GM23338 (cell line): ENCODE data around the gene B3GAT2. TPM values are rescaled to one million over a fixed set of nuclear protein-coding genes. Genes with fewer than 3 reads are reported as not detected.

Experiments used
- ATAC-seq: fragments of 200-7000 bp; cut with Tn5 transposase; 3 replicates; pipeline ENCODE4 v1.9.1; 2020
- DNase-seq: peaks from one replicate; pipeline ENCODE4 v3.0.0-alpha.2; 2015; ENCODE audit warnings: low spot score
- H2AFZ ChIP-seq: fragments of 200-600 bp; sonication (generic); 2 replicates; pipeline ENCODE4 v1.8.0; 2016; ENCODE audit warnings: antibody characterized with exemption, mild to moderate bottlenecking, moderate library complexity
- H3F3A ChIP-seq: fragments of 200-600 bp; sonication (generic); replicated peaks from 2 replicates; pipeline ENCODE4 v1.8.0; 2017; ENCODE audit warnings: antibody characterized with exemption, mixed run types, low read depth
- H3K27ac ChIP-seq: fragments of 200-600 bp; sonication (generic); 2 replicates; pipeline ENCODE4 v1.6.1; 2016; ENCODE audit warnings: low read depth
- H3K27me3 ChIP-seq: fragments of 200-600 bp; sonication (generic); 2 replicates; pipeline ENCODE4 v1.8.0; 2016; ENCODE audit warnings: mild to moderate bottlenecking, mixed run types, moderate library complexity; ENCODE audit not compliant: insufficient read depth
- H3K36me3 ChIP-seq: fragments of 200-600 bp; sonication (generic); 2 replicates; pipeline ENCODE4 v1.8.0; 2016; ENCODE audit warnings: mild to moderate bottlenecking; ENCODE audit not compliant: insufficient read depth
- H3K4me1 ChIP-seq: fragments of 200-600 bp; sonication (generic); 2 replicates; pipeline ENCODE4 v1.8.0; 2016; ENCODE audit warnings: mild to moderate bottlenecking, moderate library complexity; ENCODE audit not compliant: insufficient read depth
- H3K4me2 ChIP-seq: fragments of 200-600 bp; sonication (generic); 2 replicates; pipeline ENCODE4 v1.7.1; 2017; ENCODE audit warnings: mixed run types
- H3K4me3 ChIP-seq: fragments of 200-600 bp; sonication (generic); 2 replicates; pipeline ENCODE4 v1.6.1; 2016; ENCODE audit warnings: mixed run types
- H3K79me2 ChIP-seq: fragments of 200-600 bp; sonication (generic); replicated peaks from 2 replicates; pipeline ENCODE4 v1.8.0; 2017; ENCODE audit warnings: mild to moderate bottlenecking; ENCODE audit not compliant: insufficient read depth
- H3K9me2 ChIP-seq: fragments of 200-600 bp; sonication (generic); 2 replicates; pipeline ENCODE4 v1.8.0; 2017; ENCODE audit not compliant: insufficient read depth
- H4K20me1 ChIP-seq: fragments of 200-600 bp; sonication (generic); replicated peaks from 2 replicates; pipeline ENCODE4 v1.8.0; 2017; ENCODE audit warnings: mild to moderate bottlenecking; ENCODE audit not compliant: insufficient read depth
- H3K27ac Mint-ChIP-seq: 2 replicates; pipeline ENCODE4 v1.8.0; 2020; ENCODE audit warnings: inconsistent platforms, mild to moderate bottlenecking, moderate library complexity, mixed read lengths
- H3K27me3 Mint-ChIP-seq: 3 replicates; pipeline ENCODE4 v1.8.0; 2022; ENCODE audit warnings: low read depth, mild to moderate bottlenecking, moderate library complexity, mixed read lengths, inconsistent platforms; ENCODE audit not compliant: insufficient read depth, poor library complexity
- H3K36me3 Mint-ChIP-seq: 3 replicates; pipeline ENCODE4 v1.8.0; 2021; ENCODE audit warnings: low read depth, mild to moderate bottlenecking, inconsistent platforms, moderate library complexity, mixed read lengths
- H3K4me1 Mint-ChIP-seq: 3 replicates; pipeline ENCODE4 v1.8.0; 2020; ENCODE audit warnings: mild to moderate bottlenecking, inconsistent platforms, mixed read lengths
- H3K4me3 Mint-ChIP-seq: 3 replicates; pipeline ENCODE4 v1.8.0; 2021; ENCODE audit warnings: moderate library complexity, mild to moderate bottlenecking, inconsistent platforms, mixed read lengths
- H3K9me3 Mint-ChIP-seq: 3 replicates; pipeline ENCODE4 v1.8.0; 2020; ENCODE audit warnings: moderate library complexity, mild to moderate bottlenecking, inconsistent platforms, mixed read lengths
- EZH2 ChIP-seq: fragments of 200-600 bp; sonication (generic); IDR thresholded peaks from one replicate; pipeline ENCODE4 v1.8.0; 2017; ENCODE audit warnings: antibody characterized with exemption, mild to moderate bottlenecking, low read depth; ENCODE audit not compliant: unreplicated experiment
- EZH2phosphoT487 ChIP-seq: fragments of 200-600 bp; sonication (generic); IDR thresholded peaks from one replicate; pipeline ENCODE4 v1.8.1; 2018; ENCODE audit warnings: antibody characterized with exemption; ENCODE audit not compliant: unreplicated experiment
- JUNB ChIP-seq: IDR thresholded peaks from one replicate; pipeline ENCODE4 v1.6.1; 2016; ENCODE audit warnings: antibody characterized with exemption; ENCODE audit not compliant: unreplicated experiment
- NANOG ChIP-seq: IDR thresholded peaks from 2 replicates; pipeline ENCODE4 v1.6.1; 2016; ENCODE audit warnings: antibody characterized with exemption, borderline replicate concordance
- POLR2AphosphoS5 ChIP-seq: IDR thresholded peaks from 2 replicates; pipeline ENCODE4 v1.6.1; 2016; ENCODE audit warnings: antibody characterized with exemption, low read depth
- STAT1 ChIP-seq: IDR thresholded peaks from one replicate; pipeline ENCODE4 v1.6.1; 2016; ENCODE audit warnings: antibody characterized with exemption; ENCODE audit not compliant: unreplicated experiment
- ZNF331 ChIP-seq: fragments of 250-450 bp; sonication (Bioruptor Pico); IDR thresholded peaks from 2 replicates; pipeline ENCODE4 v1.5.0; 2020; ENCODE audit warnings: low read depth, mild to moderate bottlenecking, moderate library complexity
- polyA plus RNA-seq: library from polyadenylated mRNA; unstranded; fragments of >200 nt; fragmentation: Nextera tagmentation; extraction: Ambion mirVana; gene quantifications from 2 replicates; pipeline ENCODE4 v1.2.1, GENCODE V29; 2016
- total RNA-seq: library from RNA; depleted of rRNA; stranded (reverse); fragments of >200 nt; shearing (Covaris generic); gene quantifications from 2 replicates; pipeline ENCODE4 v1.2.3, GENCODE V29; 2014
- TF ChIP-seq, protein P1 (sequence below), 2 experiments: fragments of 200-600 bp in 1 of 2; sonication (generic) in 1 of 2; conservative IDR thresholded peaks; 2 replicates each; pipeline versions ENCODE4 v1.5.1 to v1.6.1; 2016 to 2017; ENCODE audit warnings: antibody characterized with exemption in 2 of 2, low read depth in 2 of 2, mild to moderate bottlenecking in 2 of 2, moderate library complexity in 1 of 2
- TF ChIP-seq, protein P2 (sequence below): IDR thresholded peaks from one replicate; pipeline ENCODE4 v1.6.1; 2018; ENCODE audit warnings: antibody characterized with exemption; ENCODE audit not compliant: unreplicated experiment
- TF ChIP-seq, protein P3 (sequence below): IDR thresholded peaks from 2 replicates; pipeline ENCODE4 v1.6.1; 2016; ENCODE audit warnings: antibody characterized with exemption

The B3GAT2 gene
- total and polyA plus RNA-seq, 2 experiments from 2014 or later: 1.7 to 1.8 TPM

DNA sequence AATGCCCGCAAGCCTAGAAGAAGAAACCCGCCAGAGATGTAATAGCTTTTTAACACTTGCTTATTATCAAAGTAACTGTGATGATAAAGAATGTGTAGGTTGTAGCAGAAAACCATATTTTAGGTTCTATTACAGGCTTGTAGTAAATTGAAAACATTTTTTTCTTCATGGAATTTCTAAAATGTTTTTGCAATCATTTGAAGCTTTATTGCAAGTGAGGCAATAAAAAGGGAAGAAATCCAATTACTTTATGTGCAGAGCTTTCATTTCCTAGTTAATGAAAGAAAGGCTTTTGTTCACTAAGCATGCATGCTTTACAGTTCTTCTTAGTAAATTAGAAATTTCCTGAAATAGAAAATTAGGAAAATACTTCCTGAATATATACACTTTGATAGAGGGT, 135.1 kb downstream of the B3GAT2 start:
- H3K27me3 Mint-ChIP-seq: no peaks in the 10 kb centered on the region
- no peak overlapping the region for H3K4me3 Mint-ChIP-seq
- Histone ChIP-seq H3K9me2 (no peaks in the 10 kb centered on the region), H3K27ac (no peak overlapping the region), H3K4me2 (no peak overlapping the region), H4K20me1 (no peaks in the 10 kb centered on the region), H3F3A (no peaks in the 10 kb centered on the region), H2AFZ (no peak overlapping the region), H3K27me3 (no peaks in the 10 kb centered on the region), H3K4me1 (no peaks in the 10 kb centered on the region), H3K36me3 (no peaks in the 10 kb centered on the region), H3K79me2 (no peaks in the 10 kb centered on the region), H3K4me3 (no peak overlapping the region)
- no peaks in the 10 kb centered on the region for H3K9me3 Mint-ChIP-seq
- TF ChIP-seq JUNB: no peak
- TF ChIP-seq POLR2AphosphoS5: no peak
- TF ChIP-seq, protein P1, sequence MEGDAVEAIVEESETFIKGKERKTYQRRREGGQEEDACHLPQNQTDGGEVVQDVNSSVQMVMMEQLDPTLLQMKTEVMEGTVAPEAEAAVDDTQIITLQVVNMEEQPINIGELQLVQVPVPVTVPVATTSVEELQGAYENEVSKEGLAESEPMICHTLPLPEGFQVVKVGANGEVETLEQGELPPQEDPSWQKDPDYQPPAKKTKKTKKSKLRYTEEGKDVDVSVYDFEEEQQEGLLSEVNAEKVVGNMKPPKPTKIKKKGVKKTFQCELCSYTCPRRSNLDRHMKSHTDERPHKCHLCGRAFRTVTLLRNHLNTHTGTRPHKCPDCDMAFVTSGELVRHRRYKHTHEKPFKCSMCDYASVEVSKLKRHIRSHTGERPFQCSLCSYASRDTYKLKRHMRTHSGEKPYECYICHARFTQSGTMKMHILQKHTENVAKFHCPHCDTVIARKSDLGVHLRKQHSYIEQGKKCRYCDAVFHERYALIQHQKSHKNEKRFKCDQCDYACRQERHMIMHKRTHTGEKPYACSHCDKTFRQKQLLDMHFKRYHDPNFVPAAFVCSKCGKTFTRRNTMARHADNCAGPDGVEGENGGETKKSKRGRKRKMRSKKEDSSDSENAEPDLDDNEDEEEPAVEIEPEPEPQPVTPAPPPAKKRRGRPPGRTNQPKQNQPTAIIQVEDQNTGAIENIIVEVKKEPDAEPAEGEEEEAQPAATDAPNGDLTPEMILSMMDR (conservative IDR thresholded peaks at IDR 0.05; ENCODE audit: low read depth in 2 of 2): no peak
- no peak for TF ChIP-seq EZH2
- TF ChIP-seq, protein P2, sequence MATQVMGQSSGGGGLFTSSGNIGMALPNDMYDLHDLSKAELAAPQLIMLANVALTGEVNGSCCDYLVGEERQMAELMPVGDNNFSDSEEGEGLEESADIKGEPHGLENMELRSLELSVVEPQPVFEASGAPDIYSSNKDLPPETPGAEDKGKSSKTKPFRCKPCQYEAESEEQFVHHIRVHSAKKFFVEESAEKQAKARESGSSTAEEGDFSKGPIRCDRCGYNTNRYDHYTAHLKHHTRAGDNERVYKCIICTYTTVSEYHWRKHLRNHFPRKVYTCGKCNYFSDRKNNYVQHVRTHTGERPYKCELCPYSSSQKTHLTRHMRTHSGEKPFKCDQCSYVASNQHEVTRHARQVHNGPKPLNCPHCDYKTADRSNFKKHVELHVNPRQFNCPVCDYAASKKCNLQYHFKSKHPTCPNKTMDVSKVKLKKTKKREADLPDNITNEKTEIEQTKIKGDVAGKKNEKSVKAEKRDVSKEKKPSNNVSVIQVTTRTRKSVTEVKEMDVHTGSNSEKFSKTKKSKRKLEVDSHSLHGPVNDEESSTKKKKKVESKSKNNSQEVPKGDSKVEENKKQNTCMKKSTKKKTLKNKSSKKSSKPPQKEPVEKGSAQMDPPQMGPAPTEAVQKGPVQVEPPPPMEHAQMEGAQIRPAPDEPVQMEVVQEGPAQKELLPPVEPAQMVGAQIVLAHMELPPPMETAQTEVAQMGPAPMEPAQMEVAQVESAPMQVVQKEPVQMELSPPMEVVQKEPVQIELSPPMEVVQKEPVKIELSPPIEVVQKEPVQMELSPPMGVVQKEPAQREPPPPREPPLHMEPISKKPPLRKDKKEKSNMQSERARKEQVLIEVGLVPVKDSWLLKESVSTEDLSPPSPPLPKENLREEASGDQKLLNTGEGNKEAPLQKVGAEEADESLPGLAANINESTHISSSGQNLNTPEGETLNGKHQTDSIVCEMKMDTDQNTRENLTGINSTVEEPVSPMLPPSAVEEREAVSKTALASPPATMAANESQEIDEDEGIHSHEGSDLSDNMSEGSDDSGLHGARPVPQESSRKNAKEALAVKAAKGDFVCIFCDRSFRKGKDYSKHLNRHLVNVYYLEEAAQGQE: no peak
- TF ChIP-seq, protein P3, sequence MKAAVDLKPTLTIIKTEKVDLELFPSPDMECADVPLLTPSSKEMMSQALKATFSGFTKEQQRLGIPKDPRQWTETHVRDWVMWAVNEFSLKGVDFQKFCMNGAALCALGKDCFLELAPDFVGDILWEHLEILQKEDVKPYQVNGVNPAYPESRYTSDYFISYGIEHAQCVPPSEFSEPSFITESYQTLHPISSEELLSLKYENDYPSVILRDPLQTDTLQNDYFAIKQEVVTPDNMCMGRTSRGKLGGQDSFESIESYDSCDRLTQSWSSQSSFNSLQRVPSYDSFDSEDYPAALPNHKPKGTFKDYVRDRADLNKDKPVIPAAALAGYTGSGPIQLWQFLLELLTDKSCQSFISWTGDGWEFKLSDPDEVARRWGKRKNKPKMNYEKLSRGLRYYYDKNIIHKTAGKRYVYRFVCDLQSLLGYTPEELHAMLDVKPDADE: no peak
- H3K4me1 Mint-ChIP-seq: no peaks in the 10 kb centered on the region
- DNase-seq (no peak), ATAC-seq (no peak)
- H3K36me3 Mint-ChIP-seq: no peaks in the 10 kb centered on the region
- H3K27ac Mint-ChIP-seq: no peak overlapping the region

DNA sequence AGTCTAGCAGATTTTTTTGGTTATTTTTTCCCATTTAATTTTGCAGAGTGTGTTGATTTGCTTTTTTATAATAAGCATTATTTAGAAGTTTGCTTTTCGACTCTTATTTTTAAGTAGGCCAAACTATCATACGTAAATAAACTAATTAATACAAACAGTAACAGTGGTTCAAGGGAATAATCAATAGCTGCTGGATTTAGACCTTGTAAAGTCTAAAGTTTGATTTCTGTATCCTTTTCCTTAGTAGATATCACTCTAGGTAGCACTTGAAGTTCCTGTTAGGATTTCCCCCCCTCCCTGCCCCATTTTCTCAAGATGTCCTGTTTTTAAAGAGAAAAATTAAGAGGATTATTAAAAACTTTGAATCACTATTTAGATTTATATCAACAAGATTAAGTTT, 136.1 kb downstream of the B3GAT2 start:
- Histone ChIP-seq H3F3A (no peaks in the 10 kb centered on the region), H3K4me2 (no peak overlapping the region), H3K27ac (no peak overlapping the region), H3K36me3 (no peaks in the 10 kb centered on the region), H3K27me3 (no peaks in the 10 kb centered on the region), H3K4me1 (no peaks in the 10 kb centered on the region), H4K20me1 (no peaks in the 10 kb centered on the region), H3K79me2 (no peaks in the 10 kb centered on the region), H2AFZ (no peak overlapping the region), H3K9me2 (no peaks in the 10 kb centered on the region), H3K4me3 (no peak overlapping the region)
- no peak for DNase-seq
- no peaks in the 10 kb centered on the region for H3K4me1 Mint-ChIP-seq
- H3K27ac Mint-ChIP-seq: no peak overlapping the region
- no peak for ATAC-seq
- H3K4me3 Mint-ChIP-seq: no peak overlapping the region
- H3K27me3 Mint-ChIP-seq: no peaks in the 10 kb centered on the region
- no peaks in the 10 kb centered on the region for H3K36me3 Mint-ChIP-seq
- no peaks in the 10 kb centered on the region for H3K9me3 Mint-ChIP-seq
- TF ChIP-seq, protein P1 (conservative IDR thresholded peaks at IDR 0.05; ENCODE audit: low read depth in 2 of 2): no peak
- no peak for TF ChIP-seq POLR2AphosphoS5
- TF ChIP-seq, protein P2: no peak
- TF ChIP-seq, protein P3: no peak
- TF ChIP-seq NANOG: no peak
- no peak for TF ChIP-seq EZH2
- no peak for TF ChIP-seq ZNF331 (CRISPR knock-in tag)
- no peak for TF ChIP-seq EZH2phosphoT487
- no peak for TF ChIP-seq JUNB
- no peak for TF ChIP-seq STAT1
